HepG2 (cell line): ENCODE results near the gene ADAMTSL4. TPM values are rescaled to one million over a fixed set of nuclear protein-coding genes. Genes with fewer than 3 reads are reported as not detected.
A peak's percentile ranks its signal among the peaks of the same experiment; 100 is the strongest.

Experiments used
- AHDC1 ChIP-seq: sonication (generic); formaldehyde crosslinking; IDR thresholded peaks from 2 replicates; pipeline ENCODE4 v1.5.1; 2020; ENCODE audit warnings: mild to moderate bottlenecking, missing genetic modification reagents, borderline replicate concordance
- AHR ChIP-seq: IDR thresholded peaks from 2 replicates; pipeline ENCODE4 v1.6.1; 2018; ENCODE audit warnings: missing genetic modification reagents, missing compliant biosample characterization
- FIP1L1 ChIP-seq: fragments of 200-400 bp; formaldehyde crosslinking; IDR thresholded peaks from 2 replicates; pipeline ENCODE4 v1.6.1; 2018; ENCODE audit warnings: low read depth, mild to moderate bottlenecking, low read length, moderate library complexity, borderline replicate concordance; ENCODE audit not compliant: insufficient read depth
- KAT8 ChIP-seq: IDR thresholded peaks from 2 replicates; pipeline ENCODE4 v1.6.1; 2016; ENCODE audit warnings: missing genetic modification reagents, missing compliant biosample characterization
- NFKBIZ ChIP-seq: IDR thresholded peaks from 2 replicates; pipeline ENCODE4 v1.6.1; 2018; ENCODE audit warnings: missing genetic modification reagents, missing compliant biosample characterization
- ZBTB40 ChIP-seq, 2 experiments: fragments of 450-650 bp in 1 of 2; sonication (generic) in 1 of 2; formaldehyde crosslinking in 1 of 2; IDR thresholded peaks; 2 replicates each; pipeline versions ENCODE4 v1.6.1 to v1.8.0; 2016 to 2022; ENCODE audit warnings: antibody characterized with exemption in 1 of 2, mild to moderate bottlenecking in 1 of 2, missing genetic modification reagents in 1 of 2
- ZNF549 ChIP-seq: sonication (generic); formaldehyde crosslinking; IDR thresholded peaks from 2 replicates; pipeline ENCODE4 v1.5.0; 2020; ENCODE audit warnings: missing genetic modification reagents
- ZNF619 ChIP-seq: sonication (generic); formaldehyde crosslinking; IDR thresholded peaks from 2 replicates; pipeline ENCODE4 v1.4.0; 2020; ENCODE audit warnings: mild to moderate bottlenecking, missing genetic modification reagents
- polyA plus RNA-seq, 8 experiments: library from polyadenylated mRNA; depleted of rRNA in 3 of 8; stranded (reverse) in 7 of 8; unstranded in 1 of 8; fragments of >200 nt; fragmentation: Illumina TruSeq in 4 of 8; extraction: Trizol in 4 of 8; gene quantifications; 2 replicates each; pipeline versions ENCODE4 v1.2.1 to v1.2.3, GENCODE V29; 2011 to 2016; ENCODE audit warnings: low read depth in 4 of 8, missing spikeins in 1 of 8, mixed read lengths in 1 of 8; ENCODE audit not compliant: insufficient read depth in 1 of 8
- total RNA-seq, 5 experiments: library from RNA; depleted of rRNA; stranded (reverse); fragments of >200 nt; fragmentation: Illumina TruSeq; extraction: Trizol; gene quantifications; 2 replicates each; pipeline ENCODE4 v1.2.3, GENCODE V29; 2016; ENCODE audit warnings: low read depth in 1 of 5
- TF ChIP-seq, protein P1 (sequence below): sonication (generic); formaldehyde crosslinking; IDR thresholded peaks from 2 replicates; pipeline ENCODE4 v1.4.0; 2020; ENCODE audit warnings: missing genetic modification reagents, borderline replicate concordance

ADAMTSL4 gene
- total and polyA plus RNA-seq, 2 of the 13 experiments (the other 11 are each of a cell fraction or from before 2014, with no cell fraction given), result 3.9 to 16.4 TPM

GRCh38 chr1:150567717-150568593 is 18.7 kb downstream of the ADAMTSL4 start (continued):
- TF ChIP-seq ZNF619 (CRISPR knock-in tag), result no peak
- TF ChIP-seq AHDC1 (CRISPR knock-in tag), result no peak
- TF ChIP-seq, protein P1, sequence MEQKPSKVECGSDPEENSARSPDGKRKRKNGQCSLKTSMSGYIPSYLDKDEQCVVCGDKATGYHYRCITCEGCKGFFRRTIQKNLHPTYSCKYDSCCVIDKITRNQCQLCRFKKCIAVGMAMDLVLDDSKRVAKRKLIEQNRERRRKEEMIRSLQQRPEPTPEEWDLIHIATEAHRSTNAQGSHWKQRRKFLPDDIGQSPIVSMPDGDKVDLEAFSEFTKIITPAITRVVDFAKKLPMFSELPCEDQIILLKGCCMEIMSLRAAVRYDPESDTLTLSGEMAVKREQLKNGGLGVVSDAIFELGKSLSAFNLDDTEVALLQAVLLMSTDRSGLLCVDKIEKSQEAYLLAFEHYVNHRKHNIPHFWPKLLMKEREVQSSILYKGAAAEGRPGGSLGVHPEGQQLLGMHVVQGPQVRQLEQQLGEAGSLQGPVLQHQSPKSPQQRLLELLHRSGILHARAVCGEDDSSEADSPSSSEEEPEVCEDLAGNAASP (CRISPR knock-in tag), result no peak
- TF ChIP-seq ZBTB40 (IDR thresholded peaks at IDR 0.05), result no peak
- 0 out of 2 replicates have a peak, but pooled peaks have one; percentile 35 for TF ChIP-seq ZBTB40 (CRISPR knock-in tag; IDR thresholded peaks at IDR 0.05)
- TF ChIP-seq FIP1L1, result no peak
- TF ChIP-seq AHR, result no peak
- no peak for TF ChIP-seq ZNF549 (CRISPR knock-in tag)
- TF ChIP-seq KAT8, result peak; percentile 53
- no peak for TF ChIP-seq NFKBIZ (CRISPR knock-in tag)
